Measurements from ENCODE around the gene PKD2L1. TPM values are rescaled to one million over a fixed set of nuclear protein-coding genes. Genes with fewer than 3 reads are reported as not detected.

The PKD2L1 gene
- total and polyA plus RNA-seq, 4 experiments from 2014 or later: not detected

Other genes starting within 250 kb of the PKD2L1 start
- gene CPN1, start 248.4 kb downstream of the PKD2L1 start, total RNA-seq: not detected
- not detected for gene CPN1, start 248.4 kb downstream of the PKD2L1 start, polyA plus RNA-seq
- 10 to 100 TPM; 11.6 to 12.5 TPM for gene ERLIN1, start 144.2 kb downstream of the PKD2L1 start, total RNA-seq
- 10 to 100 TPM in 1 of 2 donors, 1 to 10 TPM in 1; 7.2 to 15.9 TPM for gene ERLIN1, start 144.2 kb downstream of the PKD2L1 start, polyA plus RNA-seq
- gene CHUK, start 100.6 kb downstream of the PKD2L1 start, total RNA-seq: 10 to 100 TPM; 17.6 to 18.0 TPM
- 10 to 100 TPM; 11.2 to 16.6 TPM for gene CHUK, start 100.6 kb downstream of the PKD2L1 start, polyA plus RNA-seq
- 10 to 100 TPM; 40.7 to 44.0 TPM for gene CWF19L1, start 62.6 kb downstream of the PKD2L1 start, total RNA-seq
- gene CWF19L1, start 62.6 kb downstream of the PKD2L1 start, polyA plus RNA-seq: 10 to 100 TPM; 18.4 to 33.4 TPM
- 10 to 100 TPM; 32.0 to 38.5 TPM for gene BLOC1S2, start 43.5 kb downstream of the PKD2L1 start, total RNA-seq
- 10 to 100 TPM; 66.8 to 77.8 TPM for gene BLOC1S2, start 43.5 kb downstream of the PKD2L1 start, polyA plus RNA-seq
- under 1 TPM; 0.61 to 1.00 TPM for gene SCD, start 17.0 kb upstream of the PKD2L1 start, total RNA-seq
- gene SCD, start 17.0 kb upstream of the PKD2L1 start, polyA plus RNA-seq: 1 to 10 TPM in 1 of 2 donors, under 1 TPM in 1; 0.77 to 1.4 TPM
- gene WNT8B, start 132.8 kb upstream of the PKD2L1 start, total RNA-seq: not detected
- gene WNT8B, start 132.8 kb upstream of the PKD2L1 start, polyA plus RNA-seq: not detected
- 10 to 100 TPM; 64.0 to 70.9 TPM for gene SEC31B, start 189.6 kb upstream of the PKD2L1 start, total RNA-seq
- gene SEC31B, start 189.6 kb upstream of the PKD2L1 start, polyA plus RNA-seq: 1 to 10 TPM in 1 of 2 donors, under 1 TPM in 1; 0.76 to 2.4 TPM
- 100 to 1,000 TPM; 141 to 162 TPM for gene NDUFB8, start 199.6 kb upstream of the PKD2L1 start, total RNA-seq
- 100 to 1,000 TPM; 473 to 613 TPM for gene NDUFB8, start 199.6 kb upstream of the PKD2L1 start, polyA plus RNA-seq
- 10 to 100 TPM; 69.6 to 69.8 TPM for gene HIF1AN, start 205.7 kb upstream of the PKD2L1 start, total RNA-seq
- gene HIF1AN, start 205.7 kb upstream of the PKD2L1 start, polyA plus RNA-seq: 10 to 100 TPM; 26.8 to 36.8 TPM

Measured in CD4-positive, alpha-beta memory T cell (primary cell).